HG02588 (cell line): Measurements from ENCODE around the gene DLG1.
A peak's percentile ranks its signal among the peaks of the same experiment; 100 is the strongest.

Source experiments
- ATAC-seq: cut with Tn5 transposase; IDR thresholded peaks from one replicate; pipeline ENCODE4 v1.9.1; 2021; ENCODE audit warnings: mild to moderate bottlenecking, moderate library complexity; ENCODE audit not compliant: unreplicated experiment

DLG1 gene

GRCh38 chr3:197002701-197003454 is 295.5 kb downstream of the DLG1 start:
- peak; percentile 78 for ATAC-seq

- no peak for ATAC-seq
These were observed 296.3 kb downstream of the DLG1 start for GRCh38 chr3:197001972-197002700.

GRCh38 chr3:197001106-197001971 is 297.1 kb downstream of the DLG1 start:
- no peak for ATAC-seq

GRCh38 chr3:197000211-197000610 is 298.2 kb downstream of the DLG1 start:
- ATAC-seq: no peak

- no peak for ATAC-seq
These were observed 299.2 kb downstream of the DLG1 start for GRCh38 chr3:196998966-196999760.

- ATAC-seq: no peak
These were observed 301.1 kb downstream of the DLG1 start for GRCh38 chr3:196997311-196997710.

- no peak for ATAC-seq
These were observed 301.8 kb downstream of the DLG1 start for GRCh38 chr3:196996454-196997265.

GRCh38 chr3:196995646-196996355 is 302.6 kb downstream of the DLG1 start:
- ATAC-seq: no peak

- ATAC-seq: no peak
These were observed 303.4 kb downstream of the DLG1 start for GRCh38 chr3:196995027-196995426.

- no peak for ATAC-seq
These were observed 304.4 kb downstream of the DLG1 start for GRCh38 chr3:196994056-196994455.
